T-helper 2 cell treated with Interferon-gamma antibody and Interleukin-4, amounts not matched to agents 5 μg/mL and 100 μg/mL, for 36 hours (primary cell): ENCODE measurements around the gene CCDC102B.
"Not testable (repeated sequence)": the region's sequence is repeated elsewhere in the genome, so short reads cannot be mapped to it uniquely, and the experiment has no call there.

ENCODE experiments used
- DNase-seq: peaks from one replicate; pipeline ENCODE4 v3.0.0; 2021; ENCODE audit warnings: low spot score
- H3K27ac Mint-ChIP-seq: one replicate; pipeline ENCODE4 v1.8.0; 2021; ENCODE audit warnings: mild to moderate bottlenecking, mixed read lengths
- H3K27me3 Mint-ChIP-seq: one replicate; pipeline ENCODE4 v1.8.0; 2021; ENCODE audit warnings: low read depth, mixed read lengths
- H3K36me3 Mint-ChIP-seq: one replicate; pipeline ENCODE4 v1.8.0; 2021; ENCODE audit warnings: low read depth, mixed read lengths
- H3K4me1 Mint-ChIP-seq: one replicate; pipeline ENCODE4 v1.8.0; 2021; ENCODE audit warnings: low read depth, mixed read lengths
- H3K4me3 Mint-ChIP-seq: one replicate; pipeline ENCODE4 v1.8.0; 2022; ENCODE audit warnings: mild to moderate bottlenecking, moderate library complexity, mixed read lengths
- H3K9me3 Mint-ChIP-seq: one replicate; pipeline ENCODE4 v1.8.0; 2021; ENCODE audit warnings: mixed read lengths

Gene CCDC102B

GRCh38 chr18:68797871-68798270 is at the start of gene CCDC102B:
TSS of gene CCDC102B (plus strand) at chr18:68798080. CDS start at chr18:68836764, 38,684 bp downstream.
- DNase-seq, result no peak
- Mint-ChIP-seq H3K4me3 (no peak within 1 kb of the TSS), H3K4me1 (no peaks in the 10 kb centered on the region), H3K36me3 (no peaks in the 10 kb centered on the region), H3K9me3 (no peaks in the 10 kb centered on the region), H3K27me3 (no peaks in the 10 kb centered on the region), H3K27ac (no peak within 1 kb of the TSS)

GRCh38 chr18:68757126-68757525 is 40.8 kb upstream of the CCDC102B start:
- no peak for DNase-seq
- Mint-ChIP-seq H3K27me3 (no peaks in the 10 kb centered on the region), H3K4me3 (no peak overlapping the region), H3K27ac (no peak overlapping the region), H3K9me3 (no peaks in the 10 kb centered on the region), H3K4me1 (no peaks in the 10 kb centered on the region), H3K36me3 (no peaks in the 10 kb centered on the region)

GRCh38 chr18:68759308-68759707 is 38.6 kb upstream of the CCDC102B start:
- no peaks in the 10 kb centered on the region for H3K4me1 Mint-ChIP-seq
- no peaks in the 10 kb centered on the region for H3K36me3 Mint-ChIP-seq
- H3K4me3 Mint-ChIP-seq, result no peak overlapping the region
- no peak for DNase-seq
- no peaks in the 10 kb centered on the region for H3K27me3 Mint-ChIP-seq
- no peaks in the 10 kb centered on the region for H3K9me3 Mint-ChIP-seq
- H3K27ac Mint-ChIP-seq, result no peak overlapping the region

GRCh38 chr18:68763083-68763482 is 34.8 kb upstream of the CCDC102B start:
- H3K27me3 Mint-ChIP-seq, result no peaks in the 10 kb centered on the region
- no peak overlapping the region for H3K27ac Mint-ChIP-seq
- no peak for DNase-seq
- H3K9me3 Mint-ChIP-seq, result no peaks in the 10 kb centered on the region
- no peaks in the 10 kb centered on the region for H3K36me3 Mint-ChIP-seq
- no peak overlapping the region for H3K4me3 Mint-ChIP-seq
- H3K4me1 Mint-ChIP-seq, result no peaks in the 10 kb centered on the region

GRCh38 chr18:68764016-68764415 is 33.9 kb upstream of the CCDC102B start:
- Mint-ChIP-seq H3K9me3 (no peaks in the 10 kb centered on the region), H3K4me3 (no peak overlapping the region), H3K4me1 (no peaks in the 10 kb centered on the region), H3K27ac (no peak overlapping the region), H3K27me3 (no peaks in the 10 kb centered on the region), H3K36me3 (no peaks in the 10 kb centered on the region)
- DNase-seq, result no peak

- Mint-ChIP-seq H3K4me1 (no peaks in the 10 kb centered on the region), H3K9me3 (no peaks in the 10 kb centered on the region), H3K4me3 (no peak overlapping the region), H3K27me3 (no peaks in the 10 kb centered on the region), H3K36me3 (no peaks in the 10 kb centered on the region), H3K27ac (no peak overlapping the region)
- no peak for DNase-seq
Observed at GRCh38 chr18:68766433-68766832, 31.4 kb upstream of the CCDC102B start.

- H3K4me1 Mint-ChIP-seq, result no peaks in the 10 kb centered on the region
- H3K27ac Mint-ChIP-seq, result no peak overlapping the region
- no peak overlapping the region for H3K4me3 Mint-ChIP-seq
- DNase-seq, result no peak
- no peaks in the 10 kb centered on the region for H3K9me3 Mint-ChIP-seq
- H3K36me3 Mint-ChIP-seq, result no peaks in the 10 kb centered on the region
- no peaks in the 10 kb centered on the region for H3K27me3 Mint-ChIP-seq
Observed at GRCh38 chr18:68769461-68769860, 28.4 kb upstream of the CCDC102B start.

GRCh38 chr18:68772268-68772667 is 25.6 kb upstream of the CCDC102B start:
- no peaks in the 10 kb centered on the region for H3K27me3 Mint-ChIP-seq
- H3K9me3 Mint-ChIP-seq, result no peaks in the 10 kb centered on the region
- no peak overlapping the region for H3K27ac Mint-ChIP-seq
- no peak for DNase-seq
- H3K36me3 Mint-ChIP-seq, result no peaks in the 10 kb centered on the region
- H3K4me3 Mint-ChIP-seq, result no peak overlapping the region
- no peaks in the 10 kb centered on the region for H3K4me1 Mint-ChIP-seq

GRCh38 chr18:68778280-68778886 is 19.5 kb upstream of the CCDC102B start:
- Mint-ChIP-seq H3K9me3 (no peaks in the 10 kb centered on the region), H3K4me1 (no peaks in the 10 kb centered on the region), H3K27ac (no peak overlapping the region), H3K36me3 (no peaks in the 10 kb centered on the region), H3K27me3 (no peaks in the 10 kb centered on the region), H3K4me3 (no peak overlapping the region)
- DNase-seq, result no peak

- Mint-ChIP-seq H3K27ac (no peak overlapping the region), H3K4me3 (no peak overlapping the region), H3K9me3 (no peaks in the 10 kb centered on the region), H3K4me1 (no peaks in the 10 kb centered on the region), H3K36me3 (no peaks in the 10 kb centered on the region), H3K27me3 (no peaks in the 10 kb centered on the region)
- DNase-seq, result no peak
Observed at GRCh38 chr18:68779169-68779568, 18.7 kb upstream of the CCDC102B start.

GRCh38 chr18:68780802-68781635 is 16.9 kb upstream of the CCDC102B start:
- Mint-ChIP-seq H3K4me3 (no peak overlapping the region), H3K27me3 (no peaks in the 10 kb centered on the region), H3K4me1 (no peaks in the 10 kb centered on the region), H3K9me3 (no peaks in the 10 kb centered on the region), H3K27ac (no peak overlapping the region), H3K36me3 (no peaks in the 10 kb centered on the region)
- no peak for DNase-seq

- no peaks in the 10 kb centered on the region for H3K36me3 Mint-ChIP-seq
- no peaks in the 10 kb centered on the region for H3K4me1 Mint-ChIP-seq
- H3K4me3 Mint-ChIP-seq, result no peak overlapping the region
- H3K27me3 Mint-ChIP-seq, result no peaks in the 10 kb centered on the region
- no peaks in the 10 kb centered on the region for H3K9me3 Mint-ChIP-seq
- no peak for DNase-seq
- H3K27ac Mint-ChIP-seq, result no peak overlapping the region
Observed at GRCh38 chr18:68783506-68783905, 14.4 kb upstream of the CCDC102B start.

GRCh38 chr18:68784071-68784470 is 13.8 kb upstream of the CCDC102B start:
- H3K4me1 Mint-ChIP-seq, result no peaks in the 10 kb centered on the region
- H3K36me3 Mint-ChIP-seq, result no peaks in the 10 kb centered on the region
- no peak overlapping the region for H3K27ac Mint-ChIP-seq
- no peaks in the 10 kb centered on the region for H3K27me3 Mint-ChIP-seq
- no peaks in the 10 kb centered on the region for H3K9me3 Mint-ChIP-seq
- H3K4me3 Mint-ChIP-seq, result no peak overlapping the region
- no peak for DNase-seq

GRCh38 chr18:68790290-68790689 is 7.6 kb upstream of the CCDC102B start:
- not testable (repeated sequence) for H3K9me3 Mint-ChIP-seq, H3K4me1 Mint-ChIP-seq, H3K4me3 Mint-ChIP-seq, H3K27me3 Mint-ChIP-seq, H3K27ac Mint-ChIP-seq, DNase-seq, H3K36me3 Mint-ChIP-seq

- no peak for DNase-seq
- Mint-ChIP-seq H3K4me3 (no peak overlapping the region), H3K27ac (no peak overlapping the region), H3K27me3 (no peaks in the 10 kb centered on the region), H3K9me3 (no peaks in the 10 kb centered on the region), H3K4me1 (no peaks in the 10 kb centered on the region), H3K36me3 (no peaks in the 10 kb centered on the region)
Observed at GRCh38 chr18:68791801-68792200, 6.1 kb upstream of the CCDC102B start.
